Prostate gland (tissue), 2 donors: Measurements from ENCODE around the gene OPN1MW. TPM values are rescaled to one million over a fixed set of nuclear protein-coding genes. Genes with fewer than 3 reads are reported as not detected.
"Not testable (repeated sequence)": the region's sequence is repeated elsewhere in the genome, so short reads cannot be mapped to it uniquely, and the experiment has no call there.

Experiments
- DNase-seq: peaks from one replicate; pipeline ENCODE4 v3.0.0-alpha.2; 2019; ENCODE audit warnings: low spot score
- H3K27ac ChIP-seq, 2 donors: fragments of 200-600 bp; sonication (generic); 2 replicates each; pipeline ENCODE4 v1.5.1; 2017 to 2019
- H3K27me3 ChIP-seq: fragments of 200-600 bp; sonication (generic); replicated peaks from 2 replicates; pipeline ENCODE4 v1.5.1; 2019; ENCODE audit not compliant: insufficient read depth
- H3K36me3 ChIP-seq, 2 donors: fragments of 200-600 bp; sonication (generic); 1 replicate in 1 of 2; 2 replicates in 1 of 2; pipeline versions ENCODE4 v1.5.1 to v1.8.1; 2017 to 2019
- H3K4me1 ChIP-seq: fragments of 200-600 bp; sonication (generic); replicated peaks from 2 replicates; pipeline ENCODE4 v1.5.1; 2019
- H3K4me3 ChIP-seq, 2 donors: fragments of 200-600 bp; sonication (generic); 2 replicates each; pipeline ENCODE4 v1.5.1; 2017 to 2019
- H3K9me3 ChIP-seq: fragments of 200-600 bp; sonication (generic); 2 replicates; pipeline ENCODE4 v1.5.1; 2017
- WGBS: methylation state at CpG from one replicate; pipeline ENCODE4 v1.1.5; 2018; 5-methylcytosine and 5-hydroxymethylcytosine counted together
- intact Hi-C: fragments of 100-400 bp; cut with DNase I; formaldehyde crosslinking; loops from one replicate; pipeline ENCODE4 v1.14.2; 2022
- total RNA-seq, 2 donors: library from RNA; depleted of rRNA; stranded (reverse); fragments of >200 nt; gene quantifications; one replicate each; pipeline ENCODE4 v1.1.0, GENCODE V29; 2016

Gene OPN1MW
- total RNA-seq, 2 donors from 2014 or later: not detected

- intact Hi-C loops, H3K36me3 ChIP-seq, H3K27me3 ChIP-seq, H3K4me1 ChIP-seq, H3K9me3 ChIP-seq, H3K27ac ChIP-seq, DNase-seq, H3K4me3 ChIP-seq: not testable (repeated sequence)
- no CpG with 5 or more reads among the region's 13 CpGs for WGBS
These were observed 14.0 kb upstream of the OPN1MW start for GRCh38 chrX:154168384-154168783.

DNA sequence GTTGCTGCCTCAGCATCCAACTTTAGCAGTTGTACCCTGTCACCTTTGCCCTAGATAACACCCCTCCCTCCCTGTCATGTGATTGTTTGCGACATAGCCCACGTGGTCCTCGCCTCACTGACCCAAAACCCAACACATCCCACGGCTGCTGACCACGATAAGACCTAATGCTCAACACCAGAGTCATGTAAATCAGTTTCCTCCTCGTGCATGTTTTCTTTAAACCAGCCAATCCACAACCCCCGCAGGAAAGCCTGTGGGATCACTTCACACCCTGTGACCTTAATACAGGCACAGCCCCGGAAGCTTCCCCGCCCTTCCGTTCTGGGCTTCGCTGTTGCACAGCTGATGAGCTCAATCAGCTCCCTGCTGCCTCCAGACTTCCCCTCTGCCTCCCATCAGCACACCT is 9.9 kb upstream of the OPN1MW start:
- H3K27ac ChIP-seq, DNase-seq, H3K27me3 ChIP-seq, H3K36me3 ChIP-seq, H3K4me3 ChIP-seq, intact Hi-C loops, H3K9me3 ChIP-seq, H3K4me1 ChIP-seq: not testable (repeated sequence)
- no CpG with 5 or more reads among the region's 11 CpGs for WGBS

- H3K4me1 ChIP-seq, DNase-seq, intact Hi-C loops, H3K9me3 ChIP-seq, H3K27ac ChIP-seq, H3K4me3 ChIP-seq, H3K27me3 ChIP-seq, H3K36me3 ChIP-seq: not testable (repeated sequence)
- WGBS: no CpG with 5 or more reads among the region's 10 CpGs
These were observed 8.0 kb upstream of the OPN1MW start for GRCh38 chrX:154174356-154174755.

- no CpG with 5 or more reads among the region's 8 CpGs for WGBS
- H3K36me3 ChIP-seq, H3K4me3 ChIP-seq, H3K9me3 ChIP-seq, DNase-seq, H3K27me3 ChIP-seq, H3K4me1 ChIP-seq, H3K27ac ChIP-seq, intact Hi-C loops: not testable (repeated sequence)
These were observed 1.4 kb downstream of the OPN1MW start for GRCh38 chrX:154183794-154184193.

GRCh38 chrX:154192846-154193245 is 10.4 kb downstream of the OPN1MW start:
- H3K9me3 ChIP-seq, H3K27ac ChIP-seq, H3K4me1 ChIP-seq, intact Hi-C loops, H3K27me3 ChIP-seq, H3K4me3 ChIP-seq, H3K36me3 ChIP-seq, DNase-seq: not testable (repeated sequence)
- WGBS: no CpG with 5 or more reads among the region's 8 CpGs

DNA sequence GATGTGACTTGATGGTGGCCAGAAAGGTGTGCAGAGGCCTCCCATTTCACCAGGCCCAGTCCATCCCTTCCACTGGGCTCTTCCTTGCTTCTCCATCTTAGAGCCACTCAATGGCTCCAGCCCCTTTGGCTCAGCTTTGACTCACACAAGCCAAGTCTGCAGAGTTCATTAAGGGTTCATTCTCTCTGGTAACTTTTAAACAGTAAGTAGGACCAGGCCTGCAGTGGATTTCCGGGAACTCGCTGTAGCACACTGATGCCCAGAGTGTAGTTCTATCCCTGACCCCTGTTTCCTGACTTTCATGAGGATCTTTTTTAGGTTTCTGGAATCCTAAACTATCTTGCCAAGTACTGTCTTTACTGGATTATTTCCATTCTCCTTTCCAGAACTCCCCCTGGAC is 11.9 kb downstream of the OPN1MW start:
- H3K9me3 ChIP-seq, DNase-seq, H3K4me3 ChIP-seq, intact Hi-C loops, H3K27ac ChIP-seq, H3K4me1 ChIP-seq, H3K27me3 ChIP-seq, H3K36me3 ChIP-seq: not testable (repeated sequence)
- WGBS: no CpG with 5 or more reads among the region's 2 CpGs

DNA sequence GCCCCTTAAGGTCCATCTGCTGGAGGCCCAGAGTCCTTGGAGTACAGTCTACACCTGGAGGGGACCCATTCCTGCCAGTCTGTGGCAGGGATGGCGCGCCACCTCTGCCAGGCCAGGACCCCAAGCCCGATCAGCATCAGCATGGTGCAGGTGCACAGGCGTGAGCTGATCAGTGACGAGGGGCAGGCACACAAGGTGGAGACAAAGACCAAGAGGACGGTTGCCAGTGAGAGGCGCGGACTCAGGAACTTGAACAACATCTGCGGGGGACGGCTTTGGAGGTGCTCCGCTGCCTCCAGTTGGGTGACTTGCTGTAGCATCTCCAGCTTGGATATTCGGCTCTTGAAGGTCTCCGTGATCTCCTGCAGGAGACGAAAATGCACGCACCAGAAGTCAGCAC is 14.1 kb downstream of the OPN1MW start:
- H3K27me3 ChIP-seq, H3K4me1 ChIP-seq, H3K36me3 ChIP-seq, DNase-seq, H3K27ac ChIP-seq, H3K4me3 ChIP-seq, H3K9me3 ChIP-seq, intact Hi-C loops: not testable (repeated sequence)
- WGBS: no CpG with 5 or more reads among the region's 15 CpGs

GRCh38 chrX:154209670-154210418 is 27.4 kb downstream of the OPN1MW start:
- DNase-seq, H3K27ac ChIP-seq, H3K27me3 ChIP-seq, H3K9me3 ChIP-seq, H3K4me3 ChIP-seq, intact Hi-C loops, H3K4me1 ChIP-seq, H3K36me3 ChIP-seq: not testable (repeated sequence)
- no CpG with 5 or more reads among the region's 21 CpGs for WGBS

GRCh38 chrX:154211057-154211456 is 28.7 kb downstream of the OPN1MW start:
- DNase-seq, H3K27me3 ChIP-seq, H3K4me1 ChIP-seq, H3K36me3 ChIP-seq, H3K4me3 ChIP-seq, H3K9me3 ChIP-seq, intact Hi-C loops, H3K27ac ChIP-seq: not testable (repeated sequence)
- 82% methylated on average over 6 of the region's 9 CpGs for WGBS

DNA sequence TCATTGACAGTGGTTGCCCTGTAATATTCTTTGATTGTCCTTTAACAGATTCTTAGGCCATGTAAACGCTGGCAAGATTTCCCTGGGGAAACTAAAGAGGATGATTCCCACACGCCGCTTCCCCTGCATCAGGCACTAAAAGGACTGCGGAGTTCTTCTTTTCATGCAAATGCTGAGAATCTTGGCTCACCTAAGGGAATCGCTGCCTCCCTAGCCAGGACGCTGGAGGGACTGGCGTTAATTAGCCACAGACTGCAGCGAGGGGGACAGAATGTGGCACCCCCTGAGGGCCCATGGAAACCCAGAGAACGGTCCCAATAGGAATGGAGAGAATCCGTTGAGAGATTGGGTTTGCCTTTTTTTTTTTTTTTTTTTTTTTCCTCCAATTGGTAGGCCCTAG is 29.1 kb downstream of the OPN1MW start:
- H3K4me1 ChIP-seq, H3K9me3 ChIP-seq, DNase-seq, H3K4me3 ChIP-seq, intact Hi-C loops, H3K27ac ChIP-seq, H3K27me3 ChIP-seq, H3K36me3 ChIP-seq: not testable (repeated sequence)
- WGBS: no CpG with 5 or more reads among the region's 10 CpGs

DNA sequence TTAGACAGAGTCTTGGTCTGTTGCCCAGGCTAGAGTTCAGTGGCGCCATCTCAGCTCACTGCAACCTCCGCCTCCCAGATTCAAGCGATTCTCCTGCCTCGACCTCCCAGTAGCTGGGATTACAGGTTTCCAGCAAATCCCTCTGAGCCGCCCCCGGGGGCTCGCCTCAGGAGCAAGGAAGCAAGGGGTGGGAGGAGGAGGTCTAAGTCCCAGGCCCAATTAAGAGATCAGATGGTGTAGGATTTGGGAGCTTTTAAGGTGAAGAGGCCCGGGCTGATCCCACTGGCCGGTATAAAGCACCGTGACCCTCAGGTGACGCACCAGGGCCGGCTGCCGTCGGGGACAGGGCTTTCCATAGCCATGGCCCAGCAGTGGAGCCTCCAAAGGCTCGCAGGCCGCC is 37.1 kb downstream of the OPN1MW start, which contains the start of gene OPN1MW2:
TSS of gene OPN1MW2 (plus strand) at position 301 of the 400 bp plus-strand sequence. CDS start at position 361, 60 bp downstream.
- H3K4me1 ChIP-seq, intact Hi-C loops, H3K27me3 ChIP-seq, H3K27ac ChIP-seq, H3K36me3 ChIP-seq, H3K4me3 ChIP-seq, DNase-seq, H3K9me3 ChIP-seq: not testable (repeated sequence)
- WGBS: no CpG with 5 or more reads among the region's 16 CpGs

- DNase-seq, H3K4me1 ChIP-seq, H3K9me3 ChIP-seq, H3K27me3 ChIP-seq, H3K36me3 ChIP-seq, H3K27ac ChIP-seq, H3K4me3 ChIP-seq, intact Hi-C loops: not testable (repeated sequence)
- no CpG with 5 or more reads among the region's 6 CpGs for WGBS
These were observed 42.9 kb downstream of the OPN1MW start for GRCh38 chrX:154225292-154225691.

DNA sequence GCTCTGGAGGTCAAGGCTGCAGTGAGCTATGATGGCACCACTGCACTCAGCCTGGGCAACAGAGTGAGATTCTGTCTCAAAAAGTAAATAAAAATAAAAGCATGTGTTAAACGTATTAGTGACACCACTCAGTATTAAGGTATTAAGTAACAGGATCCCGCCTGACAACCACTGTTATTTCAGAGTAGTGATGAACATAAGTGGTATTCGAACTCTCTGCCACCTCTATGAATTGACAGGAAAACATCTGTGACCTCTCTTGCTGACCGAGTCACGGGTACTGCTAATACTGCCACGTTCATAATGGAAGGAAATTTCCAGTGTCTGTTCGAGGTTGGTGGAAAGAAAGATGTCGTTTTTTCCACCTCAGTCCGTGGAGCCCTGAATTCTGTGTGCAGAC is 44.3 kb downstream of the OPN1MW start:
- H3K27me3 ChIP-seq, DNase-seq, H3K36me3 ChIP-seq, H3K9me3 ChIP-seq, intact Hi-C loops, H3K4me3 ChIP-seq, H3K4me1 ChIP-seq, H3K27ac ChIP-seq: not testable (repeated sequence)
- WGBS: no CpG with 5 or more reads among the region's 9 CpGs
